Uterus (tissue), 4 donors: ENCODE results near the gene EPOP. TPM values are rescaled to one million over a fixed set of nuclear protein-coding genes. Genes with fewer than 3 reads are reported as not detected.
"Not testable (repeated sequence)": the region's sequence is repeated elsewhere in the genome, so short reads cannot be mapped to it uniquely, and the experiment has no call there.

Experiments
- DNase-seq, 2 donors: peaks; one replicate each; pipeline ENCODE4 v3.0.0-alpha.2; 2019 to 2020
- H3K27ac ChIP-seq, 2 donors: fragments of 200-600 bp; sonication (generic); 1 replicate in 1 of 2; 2 replicates in 1 of 2; pipeline ENCODE4 v1.5.1; 2016 to 2018
- H3K27me3 ChIP-seq, 2 donors: fragments of 200-600 bp; sonication (generic); one replicate each; pipeline ENCODE4 v1.5.1; 2018 to 2019; ENCODE audit warnings: control low read depth in 1 of 2
- H3K36me3 ChIP-seq, 2 donors: fragments of 200-600 bp; sonication (generic); one replicate each; pipeline ENCODE4 v1.5.1; 2019; ENCODE audit warnings: control low read depth in 1 of 2
- H3K4me1 ChIP-seq, 2 donors: fragments of 200-600 bp; sonication (generic); one replicate each; pipeline ENCODE4 v1.5.1; 2018 to 2019; ENCODE audit warnings: control low read depth in 1 of 2
- H3K4me3 ChIP-seq, 2 donors: fragments of 200-600 bp; sonication (generic); 1 replicate in 1 of 2; 2 replicates in 1 of 2; pipeline ENCODE4 v1.5.1; 2018 to 2019; ENCODE audit warnings: mild to moderate bottlenecking in 1 of 2
- H3K9me3 ChIP-seq, 2 donors: fragments of 200-600 bp; sonication (generic); one replicate each; pipeline ENCODE4 v1.5.1; 2019; ENCODE audit warnings: control low read depth in 1 of 2
- POLR2A ChIP-seq, 2 donors: fragments of 450-650 bp; IDR thresholded peaks; one replicate each; pipeline ENCODE4 v1.6.1; 2016; ENCODE audit warnings: antibody characterized with exemption in 2 of 2, mild to moderate bottlenecking in 1 of 2, moderate library complexity in 1 of 2
- intact Hi-C: fragments of 100-400 bp; cut with DNase I; formaldehyde crosslinking; loops from one replicate; pipeline ENCODE4 v1.15.1; 2023; ENCODE audit warnings: low total_unique reads
- total RNA-seq, 4 donors: library from RNA; depleted of rRNA in 3 of 4; stranded (reverse); fragments of >200 nt in 3 of 4; gene quantifications; one replicate each; pipeline versions ENCODE4 v1.1.0 to v1.2.4, GENCODE V29; 2014 to 2023
- TF ChIP-seq, protein P1 (sequence below), 4 experiments: fragments of 200-600 bp in 2 of 4; fragments of 450-650 bp in 2 of 4; sonication (generic) in 2 of 4; IDR thresholded peaks; one replicate each; pipeline ENCODE4 v1.5.1; 2016 to 2019; ENCODE audit warnings: antibody characterized with exemption in 4 of 4, mild to moderate bottlenecking in 2 of 4, moderate library complexity in 1 of 4
- donor health status: DM: yes; HTN: yes; CAD: no.

The EPOP gene
- total RNA-seq, 4 donors from 2014 or later, result under 0.01 to 1.1 (median 1.0) TPM; not detected in 1

DNA sequence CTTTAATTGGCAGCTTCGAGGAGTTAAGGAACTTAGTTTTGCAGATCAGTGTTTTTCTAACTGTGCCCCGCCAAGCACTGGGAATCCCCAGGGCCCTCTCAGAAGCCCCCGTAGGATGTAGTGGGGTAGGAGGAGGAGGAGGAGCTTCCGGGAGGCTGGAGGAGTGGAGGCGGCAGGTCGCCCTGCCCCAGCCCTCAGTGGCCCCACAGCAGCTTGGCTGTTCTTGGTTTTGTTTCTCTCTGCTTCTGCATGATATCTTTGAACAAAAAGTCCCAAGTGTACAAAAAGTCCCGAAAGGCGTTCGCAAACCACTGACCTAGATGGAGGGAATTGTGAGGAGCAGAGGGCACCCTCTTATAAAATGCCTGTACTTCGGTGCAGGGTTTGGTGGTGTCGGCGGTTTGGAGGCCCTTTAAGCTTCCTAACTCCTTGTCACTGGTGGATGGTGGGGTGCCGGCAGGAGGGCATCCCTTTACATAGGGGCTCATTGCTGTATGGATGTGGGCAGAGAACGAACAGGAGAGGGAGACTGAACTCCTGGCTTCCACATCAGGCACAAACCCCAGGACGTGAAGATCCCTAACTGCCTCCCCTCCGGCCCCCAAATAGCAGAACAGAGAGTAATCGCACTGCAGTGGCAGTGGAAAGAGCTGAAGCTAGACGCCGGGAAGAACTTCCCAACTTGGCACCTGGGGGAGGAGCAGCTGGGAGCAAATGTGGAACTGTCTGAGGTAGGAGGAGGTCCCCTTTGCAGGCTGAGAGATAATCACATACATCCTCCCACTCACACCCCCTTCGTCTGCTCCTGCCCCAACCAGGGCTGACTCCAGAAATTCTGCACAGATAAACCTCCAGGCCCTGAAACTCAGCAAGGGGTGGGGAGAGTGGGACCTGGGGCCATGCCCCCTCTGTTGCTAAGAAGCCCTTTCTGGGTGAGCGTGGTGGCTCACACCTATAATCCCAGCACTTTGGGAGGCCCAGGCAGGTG is 20.1 kb downstream of the EPOP start:
- no peak for TF ChIP-seq POLR2A (IDR thresholded peaks at IDR 0.05)
- TF ChIP-seq, protein P1, sequence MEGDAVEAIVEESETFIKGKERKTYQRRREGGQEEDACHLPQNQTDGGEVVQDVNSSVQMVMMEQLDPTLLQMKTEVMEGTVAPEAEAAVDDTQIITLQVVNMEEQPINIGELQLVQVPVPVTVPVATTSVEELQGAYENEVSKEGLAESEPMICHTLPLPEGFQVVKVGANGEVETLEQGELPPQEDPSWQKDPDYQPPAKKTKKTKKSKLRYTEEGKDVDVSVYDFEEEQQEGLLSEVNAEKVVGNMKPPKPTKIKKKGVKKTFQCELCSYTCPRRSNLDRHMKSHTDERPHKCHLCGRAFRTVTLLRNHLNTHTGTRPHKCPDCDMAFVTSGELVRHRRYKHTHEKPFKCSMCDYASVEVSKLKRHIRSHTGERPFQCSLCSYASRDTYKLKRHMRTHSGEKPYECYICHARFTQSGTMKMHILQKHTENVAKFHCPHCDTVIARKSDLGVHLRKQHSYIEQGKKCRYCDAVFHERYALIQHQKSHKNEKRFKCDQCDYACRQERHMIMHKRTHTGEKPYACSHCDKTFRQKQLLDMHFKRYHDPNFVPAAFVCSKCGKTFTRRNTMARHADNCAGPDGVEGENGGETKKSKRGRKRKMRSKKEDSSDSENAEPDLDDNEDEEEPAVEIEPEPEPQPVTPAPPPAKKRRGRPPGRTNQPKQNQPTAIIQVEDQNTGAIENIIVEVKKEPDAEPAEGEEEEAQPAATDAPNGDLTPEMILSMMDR (IDR thresholded peaks at IDR 0.05), result no peak
- DNase-seq, result no peak
- Histone ChIP-seq H3K4me1 (peaks cover 0 to 7% of the 10 kb centered on the region in 2 donors), H3K4me3 (no peak overlapping the region), H3K9me3 (no peaks in the 10 kb centered on the region), H3K36me3 (no peaks in the 10 kb centered on the region), H3K27ac (no peak overlapping the region), H3K27me3 (no peaks in the 10 kb centered on the region)
- intact Hi-C loops, result no loop called here

DNA sequence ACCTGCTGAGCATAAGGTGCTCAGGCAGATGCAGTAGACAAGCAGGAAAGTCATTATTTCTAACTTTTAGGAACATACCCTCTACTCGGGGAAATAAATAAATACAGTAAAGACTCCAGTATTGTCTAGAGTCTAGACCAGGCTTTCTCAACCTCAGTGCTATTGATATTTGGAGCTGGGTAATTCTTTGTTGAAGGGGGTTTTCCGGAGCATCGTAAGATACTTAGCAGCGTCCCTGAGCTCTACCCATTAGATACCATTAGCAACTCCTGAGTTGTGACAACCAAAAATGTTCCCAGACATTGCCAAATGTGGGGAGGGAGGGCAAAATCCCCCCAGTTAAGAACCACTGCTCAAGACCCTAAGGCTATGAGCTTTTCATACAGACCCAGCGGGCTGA is 21.1 kb downstream of the EPOP start:
- H3K27ac ChIP-seq, result no peak overlapping the region
- no peak for TF ChIP-seq POLR2A (IDR thresholded peaks at IDR 0.05)
- TF ChIP-seq, protein P1 (IDR thresholded peaks at IDR 0.05), result no peak
- no peaks in the 10 kb centered on the region for H3K36me3 ChIP-seq
- peaks cover 0 to 7% of the 10 kb centered on the region in 2 donors for H3K4me1 ChIP-seq
- H3K27me3 ChIP-seq, result no peaks in the 10 kb centered on the region
- H3K9me3 ChIP-seq, result no peaks in the 10 kb centered on the region
- intact Hi-C loops, result no loop called here
- H3K4me3 ChIP-seq, result no peak overlapping the region
- no peak for DNase-seq

DNA sequence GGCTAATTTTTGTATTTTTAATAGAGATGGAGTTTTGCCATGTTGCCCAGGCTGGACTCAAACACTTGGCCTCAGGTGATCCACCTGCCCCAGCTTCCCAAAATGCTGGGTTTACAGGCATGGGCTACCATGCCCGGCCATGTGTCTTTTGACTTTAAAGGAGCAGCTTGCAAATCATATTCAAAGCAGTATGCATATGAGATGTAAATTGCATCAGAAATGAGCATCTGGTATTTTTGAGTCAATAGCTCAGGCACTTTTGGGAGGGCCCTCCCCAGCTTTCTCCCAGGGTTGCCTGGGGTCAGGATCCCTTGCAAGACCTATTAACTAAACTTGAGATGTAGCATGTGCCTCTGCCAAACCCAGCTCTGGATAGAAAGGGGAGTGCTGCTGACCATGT is 21.5 kb downstream of the EPOP start:
- no peaks in the 10 kb centered on the region for H3K27me3 ChIP-seq
- intact Hi-C loops, result no loop called here
- DNase-seq, result no peak

DNA sequence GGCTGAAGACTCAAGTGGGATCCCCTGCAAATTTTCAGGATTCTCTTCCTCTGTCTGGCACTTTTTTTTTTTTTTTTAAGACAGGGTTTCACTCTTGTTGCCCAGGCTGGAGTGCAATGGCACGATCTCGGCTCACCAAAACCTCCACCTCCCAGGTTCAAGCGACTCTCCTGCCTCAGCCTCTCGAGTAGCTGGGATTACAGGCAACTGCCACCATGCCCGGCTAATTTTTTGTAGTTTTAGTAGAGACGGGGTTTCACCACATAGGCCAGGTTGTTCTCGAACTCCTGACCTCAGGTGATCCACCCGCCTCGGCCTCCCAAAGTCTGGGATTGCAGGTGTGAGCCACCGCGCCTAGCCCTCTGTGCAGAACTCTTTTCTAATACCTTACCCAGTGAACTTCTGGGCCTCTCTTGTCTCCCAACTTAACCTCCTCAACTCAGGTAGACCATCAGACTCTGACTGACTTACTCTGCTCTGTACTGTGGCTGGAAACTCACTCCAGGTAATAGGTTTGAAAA is 24.0 kb downstream of the EPOP start:
- intact Hi-C loops, H3K27me3 ChIP-seq, H3K4me1 ChIP-seq, H3K9me3 ChIP-seq, DNase-seq, H3K4me3 ChIP-seq, H3K36me3 ChIP-seq, H3K27ac ChIP-seq: not testable (repeated sequence)

More for the DNA sequence above, 21.5 kb downstream of the EPOP start:
- TF ChIP-seq, protein P1 (IDR thresholded peaks at IDR 0.05), result no peak
- TF ChIP-seq POLR2A (IDR thresholded peaks at IDR 0.05), result no peak
- H3K9me3 ChIP-seq, result no peaks in the 10 kb centered on the region
- no peaks in the 10 kb centered on the region for H3K36me3 ChIP-seq
- no peak overlapping the region for H3K4me3 ChIP-seq
- H3K27ac ChIP-seq, result no peak overlapping the region
- H3K4me1 ChIP-seq, result peaks cover 0 to 7% of the 10 kb centered on the region in 2 donors

DNA sequence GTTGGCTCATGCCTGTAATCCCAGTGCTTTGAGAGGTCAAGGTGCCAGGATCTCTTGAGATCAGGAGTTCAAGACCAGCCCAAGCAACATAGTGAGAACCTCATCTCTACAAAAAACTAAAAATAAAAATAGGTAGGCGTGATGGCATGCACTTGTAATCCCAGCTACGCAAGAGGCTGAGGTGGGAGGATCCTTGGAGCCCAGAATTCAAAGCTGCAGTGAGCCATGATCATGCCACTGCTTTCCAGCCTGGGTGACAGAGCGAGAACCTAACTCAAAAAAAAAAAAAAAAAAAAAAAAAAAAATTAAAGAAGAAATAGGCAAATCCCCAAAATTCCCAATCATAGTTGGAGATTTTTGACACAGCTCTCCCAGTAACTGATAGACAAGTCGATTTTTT is 36.8 kb downstream of the EPOP start:
- Histone ChIP-seq H3K4me3 (no peak overlapping the region), H3K9me3 (no peaks in the 10 kb centered on the region), H3K36me3 (no peaks in the 10 kb centered on the region), H3K27me3 (no peaks in the 10 kb centered on the region), H3K27ac (no peak overlapping the region), H3K4me1 (no peaks in the 10 kb centered on the region)
- DNase-seq, result no peak
- TF ChIP-seq, protein P1 (IDR thresholded peaks at IDR 0.05), result no peak
- TF ChIP-seq POLR2A (IDR thresholded peaks at IDR 0.05), result no peak
- intact Hi-C loops, result no loop called here
